T-cell (primary cell): ENCODE results near the gene MTA1. TPM values are rescaled to one million over a fixed set of nuclear protein-coding genes. Genes with fewer than 3 reads are reported as not detected.

Experiments used
- ATAC-seq, 4 experiments: fragments of 200-7000 bp in 3 of 4; fragments of 150-1000 bp in 1 of 4; cut with Tn5 transposase; replicated peaks in 1 of 4; 1 replicate in 3 of 4; 2 replicates in 1 of 4; pipeline ENCODE4 v1.10.0; 2021; ENCODE audit warnings: moderate library complexity in 3 of 4, mild to moderate bottlenecking in 2 of 4, moderate number of reproducible peaks in 1 of 4
- CTCF ChIA-PET, 2 donors: fragments of 300-600 bp; sonication (Branson Sonifier 250); formaldehyde crosslinking; loops; one replicate each; lab custom pipeline; 2022; ENCODE audit warnings: antibody characterized with exemption in 2 of 2; lab: Charles Lee
- POLR2A ChIA-PET, 2 donors: fragments of 300-600 bp; sonication (Branson Sonifier 250); formaldehyde crosslinking; loops; one replicate each; lab custom pipeline; 2022; ENCODE audit warnings: antibody characterized with exemption in 2 of 2; lab: Charles Lee
- DNase-seq, 35 experiments: peaks; one replicate each; pipeline versions ENCODE4 v3.0.0 to v3.0.0-alpha.2; 2013 to 2023
- H3K27ac ChIP-seq: one replicate; pipeline ENCODE4 v1.5.1; 2013; ENCODE audit warnings: low read length
- H3K27me3 ChIP-seq, 2 experiments: replicated peaks in 1 of 2; 1 replicate in 1 of 2; 2 replicates in 1 of 2; pipeline versions ENCODE4 v1.6.1 to v1.7.0; 2013; ENCODE audit warnings: low read length in 1 of 2, mixed read lengths in 1 of 2; ENCODE audit not compliant: control insufficient read depth in 2 of 2, insufficient read depth in 2 of 2; ENCODE audit errors: extremely low read depth in 1 of 2
- H3K36me3 ChIP-seq, 2 donors: 1 replicate in 1 of 2; 2 replicates in 1 of 2; pipeline versions ENCODE4 v1.6.1 to v1.7.0; 2013; ENCODE audit warnings: low read length in 1 of 2; ENCODE audit not compliant: control insufficient read depth in 2 of 2, insufficient read depth in 1 of 2; ENCODE audit errors: extremely low read depth in 1 of 2
- H3K4me1 ChIP-seq, 2 experiments: 1 replicate in 1 of 2; 2 replicates in 1 of 2; pipeline versions ENCODE4 v1.6.1 to v1.7.0; 2013; ENCODE audit warnings: low read length in 2 of 2, mixed read lengths in 1 of 2; ENCODE audit not compliant: insufficient read depth in 2 of 2, control insufficient read depth in 1 of 2; ENCODE audit errors: extremely low read depth in 1 of 2
- H3K4me3 ChIP-seq, 2 donors: 1 replicate in 1 of 2; 2 replicates in 1 of 2; pipeline versions ENCODE4 v1.5.1 to v1.7.0; 2013; ENCODE audit warnings: mild to moderate bottlenecking in 2 of 2, low read length in 1 of 2, moderate library complexity in 1 of 2; ENCODE audit not compliant: control insufficient read depth in 1 of 2; ENCODE audit errors: extremely low read depth in 1 of 2
- H3K9me3 ChIP-seq: 2 replicates; pipeline ENCODE4 v1.7.0; 2013
- H3K27ac Mint-ChIP-seq, 2 donors: one replicate each; pipeline ENCODE4 v1.8.0; 2020 to 2021; ENCODE audit warnings: mild to moderate bottlenecking in 2 of 2, mixed read lengths in 2 of 2
- H3K27me3 Mint-ChIP-seq, 2 donors: one replicate each; pipeline ENCODE4 v1.8.0; 2021 to 2022; ENCODE audit warnings: mixed read lengths in 2 of 2
- H3K36me3 Mint-ChIP-seq: one replicate; pipeline ENCODE4 v1.8.0; 2021; ENCODE audit warnings: mixed read lengths
- H3K4me1 Mint-ChIP-seq, 3 donors: one replicate each; pipeline ENCODE4 v1.8.0; 2020 to 2022; ENCODE audit warnings: mixed read lengths in 3 of 3, mild to moderate bottlenecking in 1 of 3
- H3K4me3 Mint-ChIP-seq, 3 donors: one replicate each; pipeline ENCODE4 v1.8.0; 2020 to 2022; ENCODE audit warnings: mild to moderate bottlenecking in 3 of 3, mixed read lengths in 3 of 3, moderate library complexity in 3 of 3
- H3K9me3 Mint-ChIP-seq, 3 donors: one replicate each; pipeline ENCODE4 v1.8.0; 2020 to 2022; ENCODE audit warnings: mixed read lengths in 3 of 3
- WGBS: methylation state at CpG from one replicate; pipeline ENCODE4 v1.1.5; 2013; ENCODE audit warnings: missing lambda C conversion rate; ENCODE audit not compliant: insufficient coverage; 5-methylcytosine and 5-hydroxymethylcytosine counted together
- total RNA-seq, 35 experiments: library from RNA in 6 of 35; stranded (reverse) in 6 of 35; fragments of 120-200 nt in 1 of 35; gene quantifications; one replicate each; pipeline versions ENCODE4 v1.2.1 to v1.2.4 and lab custom pipeline; 2013 to 2026

The MTA1 gene
- total RNA-seq, 5 donors from 2014 or later (not counting 1 experiment from before 2014, with no cell fraction given), result 111 to 152 (median 141) TPM

- POLR2A ChIA-PET, result interaction anchor here in 1 of 2 donors (0.6 kb wide), 1 partner anchor 1525 kb away, joined by 6 read pairs; no protein-coding TSS in a partner anchor
- H3K4me1 Mint-ChIP-seq, result peaks cover 35 to 39% (median 35%) of the 10 kb centered on the region in 3 donors
Observed at GRCh38 chr14:105425823-105426247, 6.2 kb downstream of the MTA1 start.

GRCh38 chr14:105426416-105427130 is 6.9 kb downstream of the MTA1 start:
- H3K9me3 Mint-ChIP-seq, result peaks cover 0 to 7% (median 0%) of the 10 kb centered on the region in 3 donors
- CTCF ChIA-PET, result interaction anchor here in 1 of 2 donors (0.6 kb wide), 1 partner anchor 1787 kb away, joined by 3 read pairs; no protein-coding TSS in a partner anchor
- H3K4me1 ChIP-seq, result peaks cover 0 to 21% of the 10 kb centered on the region in 2 experiments
- H3K4me1 Mint-ChIP-seq, result peaks cover 27 to 32% (median 28%) of the 10 kb centered on the region in 3 donors
- no peaks in the 10 kb centered on the region for H3K9me3 ChIP-seq
- DNase-seq, result no peak
- peaks cover 23% of the 10 kb centered on the region for H3K36me3 Mint-ChIP-seq
- H3K27me3 ChIP-seq, result no peaks in the 10 kb centered on the region
- H3K36me3 ChIP-seq, result peaks cover 11 to 12% of the 10 kb centered on the region in 2 donors
- POLR2A ChIA-PET, result interaction anchor here in 1 of 2 donors (0.6 kb wide), 1 partner anchor 1526 kb away, joined by 6 read pairs; no protein-coding TSS in a partner anchor
- H3K4me3 Mint-ChIP-seq, result no peak overlapping the region
- 96% methylated on average over 14 of the region's 21 CpGs for WGBS
- no peak for ATAC-seq
- H3K27ac ChIP-seq, result no peak overlapping the region
- H3K4me3 ChIP-seq, result no peak overlapping the region
- H3K27ac Mint-ChIP-seq, result no peak overlapping the region
- H3K27me3 Mint-ChIP-seq, result no peaks in the 10 kb centered on the region

More at GRCh38 chr14:105425823-105426247, 6.2 kb downstream of the MTA1 start:
- no peak for DNase-seq
- H3K4me1 ChIP-seq, result peaks cover 2 to 28% of the 10 kb centered on the region in 2 experiments
- no peak overlapping the region for H3K4me3 Mint-ChIP-seq
- H3K9me3 Mint-ChIP-seq, result peaks cover 0 to 7% (median 0%) of the 10 kb centered on the region in 3 donors
- H3K4me3 ChIP-seq, result no peak overlapping the region
- H3K36me3 Mint-ChIP-seq, result peaks cover 17% of the 10 kb centered on the region
- no peak overlapping the region for H3K27ac Mint-ChIP-seq
- H3K27me3 ChIP-seq, result no peaks in the 10 kb centered on the region
- H3K27ac ChIP-seq, result no peak overlapping the region
- ATAC-seq, result no peak
- H3K36me3 ChIP-seq, result peaks cover 11 to 12% of the 10 kb centered on the region in 2 donors
- H3K9me3 ChIP-seq, result no peaks in the 10 kb centered on the region
- over 99% methylated on average over 16 of the region's 23 CpGs for WGBS
- CTCF ChIA-PET, result no interaction called here
- H3K27me3 Mint-ChIP-seq, result no peaks in the 10 kb centered on the region

GRCh38 chr14:105427412-105427811 is 7.8 kb downstream of the MTA1 start:
- ATAC-seq (no peak), DNase-seq (no peak)
- Histone ChIP-seq H3K27me3 (no peaks in the 10 kb centered on the region), H3K4me3 (no peak overlapping the region), H3K27ac (no peak overlapping the region), H3K4me1 (peaks cover 0 to 13% of the 10 kb centered on the region in 2 experiments), H3K36me3 (peaks cover 11 to 12% of the 10 kb centered on the region in 2 donors), H3K9me3 (no peaks in the 10 kb centered on the region)
- Mint-ChIP-seq H3K27ac (no peak overlapping the region), H3K27me3 (no peaks in the 10 kb centered on the region), H3K9me3 (peaks cover 0 to 7% (median 0%) of the 10 kb centered on the region in 3 donors), H3K4me1 (peaks cover 20 to 24% (median 21%) of the 10 kb centered on the region in 3 donors), H3K4me3 (no peak overlapping the region), H3K36me3 (peaks cover 23% of the 10 kb centered on the region)
- POLR2A ChIA-PET, result no interaction called here
- WGBS, result 88% methylated on average over 5 of the region's 10 CpGs
- CTCF ChIA-PET, result no interaction called here

- 73% methylated on average over 3 of the region's 9 CpGs for WGBS
- H3K27ac ChIP-seq, result no peak overlapping the region
- ChIA-PET CTCF (no interaction called here), POLR2A (no interaction called here)
- Mint-ChIP-seq H3K4me3 (no peak overlapping the region), H3K27me3 (no peaks in the 10 kb centered on the region), H3K4me1 (peaks cover 15 to 18% (median 16%) of the 10 kb centered on the region in 3 donors), H3K9me3 (peaks cover 0 to 7% (median 0%) of the 10 kb centered on the region in 3 donors), H3K27ac (peak overlapping the region in 1 of 2 donors; percentile 22), H3K36me3 (peaks cover 23% of the 10 kb centered on the region)
- ATAC-seq (no peak), DNase-seq (no peak)
- H3K36me3 ChIP-seq, result peaks cover 11 to 12% of the 10 kb centered on the region in 2 donors
- H3K4me1 ChIP-seq, result peaks cover 0 to 9% of the 10 kb centered on the region in 2 experiments
- no peak overlapping the region for H3K4me3 ChIP-seq
- H3K9me3 ChIP-seq, result no peaks in the 10 kb centered on the region
- no peaks in the 10 kb centered on the region for H3K27me3 ChIP-seq
Observed at GRCh38 chr14:105427936-105428485, 8.4 kb downstream of the MTA1 start.

GRCh38 chr14:105430042-105430441 is 10.4 kb downstream of the MTA1 start:
- Histone ChIP-seq H3K4me1 (peaks cover 0 to 5% of the 10 kb centered on the region in 2 experiments), H3K27ac (no peak overlapping the region), H3K9me3 (no peaks in the 10 kb centered on the region), H3K4me3 (no peak overlapping the region), H3K27me3 (no peaks in the 10 kb centered on the region), H3K36me3 (peaks cover 11 to 12% of the 10 kb centered on the region in 2 donors)
- DNase-seq (no peak), ATAC-seq (no peak)
- no peak overlapping the region for H3K27ac Mint-ChIP-seq
- H3K4me3 Mint-ChIP-seq, result no peak overlapping the region
- POLR2A ChIA-PET, result interaction anchor here in 1 of 2 donors (0.6 kb wide), 1 partner anchor 69 kb away, joined by 3 read pairs; no protein-coding TSS in a partner anchor
- peaks cover 18 to 23% (median 23%) of the 10 kb centered on the region in 3 donors for H3K4me1 Mint-ChIP-seq
- H3K36me3 Mint-ChIP-seq, result peaks cover 23% of the 10 kb centered on the region
- peaks cover 0 to 7% (median 0%) of the 10 kb centered on the region in 3 donors for H3K9me3 Mint-ChIP-seq
- H3K27me3 Mint-ChIP-seq, result no peaks in the 10 kb centered on the region
- WGBS, result 100% methylated on average over 2 of the region's 6 CpGs
- CTCF ChIA-PET, result interaction anchor here in 1 of 2 donors (0.5 kb wide), 1 partner anchor 1155 kb away, joined by 3 read pairs; no protein-coding TSS in a partner anchor

- H3K27ac Mint-ChIP-seq, result no peak overlapping the region
- ChIA-PET CTCF (no interaction called here), POLR2A (interaction anchor here in 1 of 2 donors (0.6 kb wide), 1 partner anchor 70 kb away, joined by 3 read pairs; no protein-coding TSS in a partner anchor)
- H3K9me3 ChIP-seq, result no peaks in the 10 kb centered on the region
- no peak overlapping the region for H3K27ac ChIP-seq
- H3K4me3 Mint-ChIP-seq, result no peak overlapping the region
- DNase-seq (no peak), ATAC-seq (no peak)
- WGBS, result no CpG with 5 or more reads among the region's 9 CpGs
- H3K9me3 Mint-ChIP-seq, result peaks cover 0 to 7% (median 0%) of the 10 kb centered on the region in 3 donors
- H3K36me3 Mint-ChIP-seq, result peaks cover 23% of the 10 kb centered on the region
- H3K4me1 ChIP-seq, result peaks cover 0 to 4% of the 10 kb centered on the region in 2 experiments
- no peaks in the 10 kb centered on the region for H3K27me3 ChIP-seq
- no peaks in the 10 kb centered on the region for H3K27me3 Mint-ChIP-seq
- H3K4me3 ChIP-seq, result no peak overlapping the region
- peaks cover 21 to 28% (median 26%) of the 10 kb centered on the region in 3 donors for H3K4me1 Mint-ChIP-seq
- peaks cover 11 to 12% of the 10 kb centered on the region in 2 donors for H3K36me3 ChIP-seq
Observed at GRCh38 chr14:105430565-105430964, 10.9 kb downstream of the MTA1 start.
